Vagina (tissue), 2 donors: ENCODE results near the gene COMTD1. TPM values are rescaled to one million over a fixed set of nuclear protein-coding genes. Genes with fewer than 3 reads are reported as not detected.
"Not testable (repeated sequence)": the region's sequence is repeated elsewhere in the genome, so short reads cannot be mapped to it uniquely, and the experiment has no call there.

ENCODE experiments used
- DNase-seq, 2 donors: peaks; one replicate each; pipeline ENCODE4 v3.0.0-alpha.2; 2017; ENCODE audit errors: extremely low spot score in 2 of 2
- H3K27ac ChIP-seq: fragments of 200-600 bp; sonication (generic); one replicate; pipeline ENCODE4 v1.5.1; 2019
- H3K27me3 ChIP-seq: fragments of 200-600 bp; sonication (generic); one replicate; pipeline ENCODE4 v1.5.1; 2019
- H3K36me3 ChIP-seq, 2 donors: fragments of 200-600 bp; sonication (generic); one replicate each; pipeline ENCODE4 v1.5.1; 2017 to 2019
- H3K4me1 ChIP-seq: fragments of 200-600 bp; sonication (generic); one replicate; pipeline ENCODE4 v1.5.1; 2019
- H3K4me3 ChIP-seq, 2 donors: fragments of 200-600 bp; sonication (generic); 1 replicate in 1 of 2; 2 replicates in 1 of 2; pipeline ENCODE4 v1.5.1; 2016 to 2019
- H3K9me3 ChIP-seq: fragments of 200-600 bp; sonication (generic); one replicate; pipeline ENCODE4 v1.5.1; 2019
- POLR2A ChIP-seq, 2 donors: fragments of 450-650 bp; IDR thresholded peaks; one replicate each; pipeline ENCODE4 v1.6.1; 2017; ENCODE audit warnings: antibody characterized with exemption in 2 of 2, mild to moderate bottlenecking in 2 of 2, moderate library complexity in 2 of 2
- POLR2AphosphoS5 ChIP-seq, 2 donors: sonication (generic); formaldehyde crosslinking; IDR thresholded peaks; one replicate each; pipeline ENCODE4 v1.9.0; 2017; ENCODE audit warnings: antibody characterized with exemption in 2 of 2, mild to moderate bottlenecking in 2 of 2, low read depth in 1 of 2; ENCODE audit not compliant: insufficient read depth in 1 of 2
- intact Hi-C: fragments of 100-400 bp; cut with DNase I; formaldehyde crosslinking; loops from one replicate; pipeline ENCODE4 v1.15.1; 2023
- total RNA-seq: library from RNA; depleted of rRNA; stranded (reverse); fragments of >200 nt; gene quantifications from one replicate; pipeline ENCODE4 v1.2.3, GENCODE V29; 2016
- TF ChIP-seq, protein P1 (sequence below), 3 experiments: fragments of 450-650 bp in 2 of 3; fragments of 200-600 bp in 1 of 3; sonication (generic) in 1 of 3; IDR thresholded peaks; one replicate each; pipeline ENCODE4 v1.5.1; 2017 to 2019; ENCODE audit warnings: antibody characterized with exemption in 3 of 3, mild to moderate bottlenecking in 2 of 3, moderate library complexity in 2 of 3

Gene COMTD1
- total RNA-seq, 1 donor from 2014 or later: 80.0 TPM

DNA sequence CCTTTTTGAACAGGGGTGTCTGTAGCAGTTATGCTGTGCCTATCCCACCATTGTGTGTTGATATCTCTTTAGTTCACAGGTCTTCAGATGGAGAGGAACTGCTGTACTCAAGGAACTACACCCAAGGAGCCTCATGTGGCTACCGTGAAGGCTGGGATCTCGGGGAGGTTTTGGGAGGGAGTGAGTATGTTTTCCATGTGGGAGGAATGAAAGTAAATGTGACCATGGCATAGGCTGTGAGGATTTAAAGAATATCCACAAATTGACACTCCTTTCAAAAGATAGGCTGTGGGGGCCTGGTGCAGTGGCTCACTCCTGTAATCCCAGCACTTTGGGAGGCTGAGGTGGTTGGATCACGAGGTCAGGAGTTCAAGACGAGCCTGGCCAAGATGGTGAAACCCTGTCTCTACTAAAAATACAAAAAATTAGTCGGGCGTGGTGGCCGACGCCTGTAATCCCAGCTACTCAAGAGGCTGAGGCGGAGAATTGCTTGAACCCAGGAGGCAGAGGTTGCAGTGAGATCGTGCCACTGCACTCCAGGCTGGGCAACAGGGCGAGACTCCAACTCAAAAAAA lies 32.6 kb downstream of the COMTD1 start:
- H3K27me3 ChIP-seq, intact Hi-C loops, H3K36me3 ChIP-seq, DNase-seq, H3K9me3 ChIP-seq, H3K4me3 ChIP-seq: not testable (repeated sequence)
- peak in 1 of 2 donors; percentile 4 for TF ChIP-seq POLR2AphosphoS5 (IDR thresholded peaks at IDR 0.05; ENCODE audit: insufficient read depth in 1 of 2, low read depth in 1 of 2)
- Histone ChIP-seq H3K4me1 (peaks cover 20% of the 10 kb centered on the region), H3K27ac (peak overlapping the region; percentile 69)

- no peaks in the 10 kb centered on the region for H3K36me3 ChIP-seq
- no peaks in the 10 kb centered on the region for H3K9me3 ChIP-seq
- H3K4me1 ChIP-seq: peaks cover 16% of the 10 kb centered on the region
- H3K27me3 ChIP-seq: no peaks in the 10 kb centered on the region
- no peak overlapping the region for H3K4me3 ChIP-seq
- peak overlapping the region; percentile 69 for H3K27ac ChIP-seq
- intact Hi-C loops: no loop called here
- no peak for DNase-seq
- TF ChIP-seq, protein P1, sequence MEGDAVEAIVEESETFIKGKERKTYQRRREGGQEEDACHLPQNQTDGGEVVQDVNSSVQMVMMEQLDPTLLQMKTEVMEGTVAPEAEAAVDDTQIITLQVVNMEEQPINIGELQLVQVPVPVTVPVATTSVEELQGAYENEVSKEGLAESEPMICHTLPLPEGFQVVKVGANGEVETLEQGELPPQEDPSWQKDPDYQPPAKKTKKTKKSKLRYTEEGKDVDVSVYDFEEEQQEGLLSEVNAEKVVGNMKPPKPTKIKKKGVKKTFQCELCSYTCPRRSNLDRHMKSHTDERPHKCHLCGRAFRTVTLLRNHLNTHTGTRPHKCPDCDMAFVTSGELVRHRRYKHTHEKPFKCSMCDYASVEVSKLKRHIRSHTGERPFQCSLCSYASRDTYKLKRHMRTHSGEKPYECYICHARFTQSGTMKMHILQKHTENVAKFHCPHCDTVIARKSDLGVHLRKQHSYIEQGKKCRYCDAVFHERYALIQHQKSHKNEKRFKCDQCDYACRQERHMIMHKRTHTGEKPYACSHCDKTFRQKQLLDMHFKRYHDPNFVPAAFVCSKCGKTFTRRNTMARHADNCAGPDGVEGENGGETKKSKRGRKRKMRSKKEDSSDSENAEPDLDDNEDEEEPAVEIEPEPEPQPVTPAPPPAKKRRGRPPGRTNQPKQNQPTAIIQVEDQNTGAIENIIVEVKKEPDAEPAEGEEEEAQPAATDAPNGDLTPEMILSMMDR (IDR thresholded peaks at IDR 0.05): no peak
- TF ChIP-seq POLR2AphosphoS5 (IDR thresholded peaks at IDR 0.05; ENCODE audit: insufficient read depth in 1 of 2, low read depth in 1 of 2) (peak in 1 of 2 donors; percentile 26), POLR2A (IDR thresholded peaks at IDR 0.05) (no peak)
Observed at GRCh38 chr10:75202321-75203045, 33.3 kb downstream of the COMTD1 start.

- H3K27ac ChIP-seq: peak overlapping the region; percentile 69
- no peak overlapping the region for H3K4me3 ChIP-seq
- TF ChIP-seq POLR2AphosphoS5 (IDR thresholded peaks at IDR 0.05; ENCODE audit: insufficient read depth in 1 of 2, low read depth in 1 of 2) (peak in 1 of 2 donors; percentile 30), POLR2A (IDR thresholded peaks at IDR 0.05) (no peak)
- H3K4me1 ChIP-seq: peaks cover 19% of the 10 kb centered on the region
- no peaks in the 10 kb centered on the region for H3K36me3 ChIP-seq
- no peaks in the 10 kb centered on the region for H3K9me3 ChIP-seq
- intact Hi-C loops: no loop called here
- no peaks in the 10 kb centered on the region for H3K27me3 ChIP-seq
- no peak for DNase-seq
Observed at GRCh38 chr10:75201793-75202307, 33.9 kb downstream of the COMTD1 start.

- H3K4me1 ChIP-seq: peaks cover 38% of the 10 kb centered on the region
- intact Hi-C loops, H3K4me3 ChIP-seq, DNase-seq, H3K27me3 ChIP-seq, H3K36me3 ChIP-seq, H3K9me3 ChIP-seq, H3K27ac ChIP-seq: not testable (repeated sequence)
Observed at GRCh38 chr10:75199949-75200348, 35.8 kb downstream of the COMTD1 start.

- Histone ChIP-seq H3K4me3 (no peak overlapping the region), H3K36me3 (no peaks in the 10 kb centered on the region), H3K9me3 (no peaks in the 10 kb centered on the region), H3K27ac (no peak overlapping the region), H3K27me3 (no peaks in the 10 kb centered on the region), H3K4me1 (peaks cover 38% of the 10 kb centered on the region)
- intact Hi-C loops: no loop called here
- TF ChIP-seq, protein P1 (IDR thresholded peaks at IDR 0.05): no peak
- TF ChIP-seq POLR2AphosphoS5 (IDR thresholded peaks at IDR 0.05; ENCODE audit: insufficient read depth in 1 of 2, low read depth in 1 of 2): no peak
- no peak for TF ChIP-seq POLR2A (IDR thresholded peaks at IDR 0.05)
- DNase-seq: no peak
Observed at GRCh38 chr10:75197906-75198305, 37.9 kb downstream of the COMTD1 start.

DNA sequence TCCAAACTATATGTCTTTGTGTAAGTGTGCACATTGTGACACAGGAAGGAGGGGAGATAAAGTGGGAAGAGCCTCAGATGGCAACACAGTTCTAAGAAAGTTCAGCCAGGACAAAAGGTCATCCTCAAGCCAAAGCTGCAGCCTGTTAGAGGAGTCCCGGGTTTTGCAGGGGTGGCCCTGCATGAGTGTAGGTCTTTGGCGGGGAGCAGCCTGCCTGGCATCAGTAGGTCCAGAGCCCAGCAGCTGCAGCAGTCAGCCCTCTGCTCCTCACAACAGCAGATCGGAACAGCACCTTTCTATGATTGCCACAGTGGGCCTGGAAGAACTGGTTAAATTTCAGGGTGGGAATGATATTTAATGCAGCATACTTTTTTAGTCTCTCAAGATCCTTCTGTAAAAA lies 38.7 kb downstream of the COMTD1 start:
- DNase-seq: no peak
- no peaks in the 10 kb centered on the region for H3K36me3 ChIP-seq
- H3K4me3 ChIP-seq: no peak overlapping the region
- H3K27me3 ChIP-seq: no peaks in the 10 kb centered on the region
- H3K27ac ChIP-seq: peak overlapping the region; percentile 77
- H3K9me3 ChIP-seq: no peaks in the 10 kb centered on the region
- TF ChIP-seq POLR2A (IDR thresholded peaks at IDR 0.05): no peak
- intact Hi-C loops: no loop called here
- peaks cover 37% of the 10 kb centered on the region for H3K4me1 ChIP-seq
